ENCODE results near the gene TMIGD3. TPM values are rescaled to one million over a fixed set of nuclear protein-coding genes. Genes with fewer than 3 reads are reported as not detected.

The TMIGD3 gene
- total and polyA plus RNA-seq, 2 of the 4 experiments (the other 2 are of a cell fraction), result under 0.01 to 0.12 TPM

- Histone ChIP-seq H2AFZ (replicated peaks; ENCODE audit: low read length, poor library complexity) (no peak overlapping the region), H2BK20ac (ENCODE audit: low read depth, low read length) (no peak overlapping the region), H3K9me1 (ENCODE audit: insufficient read depth, low read length) (no peaks in the 10 kb centered on the region), H3K36me3 (ENCODE audit: control insufficient read depth, insufficient read depth, low read length) (no peaks in the 10 kb centered on the region), H2BK15ac (ENCODE audit: low read depth, low read length) (no peak overlapping the region), H3K27me3 (ENCODE audit: control insufficient read depth, insufficient read depth, low read length) (peaks cover 12% of the 10 kb centered on the region), H2BK5ac (ENCODE audit: low read depth, low read length, poor library complexity, severe bottlenecking) (no peak overlapping the region), H3K4me2 (ENCODE audit: low read depth, low read length) (no peak overlapping the region), H3K18ac (ENCODE audit: low read depth, low read length) (no peak overlapping the region), H3K9ac (ENCODE audit: low read depth, low read length) (no peak overlapping the region), H3K14ac (replicated peaks; ENCODE audit: low read depth, low read length) (no peak overlapping the region), H4K5ac (ENCODE audit: low read depth, low read length) (no peak overlapping the region), H2AK5ac (ENCODE audit: low read depth, low read length) (no peak overlapping the region), H4K20me1 (ENCODE audit: insufficient read depth, low read length) (no peaks in the 10 kb centered on the region), H4K8ac (ENCODE audit: low read depth in 2 of 2, low read length in 2 of 2) (no peak overlapping the region), H3K56ac (ENCODE audit: extremely low read depth, insufficient read depth, low read length) (no peak overlapping the region), H3K9me3 (ENCODE audit: control insufficient read depth, insufficient read depth, low read length) (no peaks in the 10 kb centered on the region), H2BK120ac (ENCODE audit: low read depth, low read length) (no peak overlapping the region), H3K27ac (ENCODE audit: insufficient read depth, low read length) (no peak overlapping the region), H2AK9ac (replicated peaks; ENCODE audit: low read depth, low read length, poor library complexity) (no peak overlapping the region), H3K4me3 (ENCODE audit: insufficient read depth, low read depth, low read length) (no peak overlapping the region), H4K91ac (ENCODE audit: insufficient read depth, low read depth, low read length) (no peak overlapping the region), H3K4ac (ENCODE audit: low read depth, low read length) (no peak overlapping the region), H3K4me1 (ENCODE audit: control insufficient read depth, insufficient read depth, low read length) (no peaks in the 10 kb centered on the region), H3K79me1 (ENCODE audit: low read depth in 1 of 2, low read length in 2 of 2) (no peaks in the 10 kb centered on the region), H3K23ac (ENCODE audit: low read depth, low read length) (no peak overlapping the region)
- intact Hi-C loops (cut with micrococcal nuclease), result no loop called here
- ChIA-PET POLR2A (ENCODE audit: unreplicated experiment) (no interaction called here), CTCF (interaction anchor here (0.5 to 1.3 kb wide), 2 partner anchors 25 to 396 kb away, joined by 3 read pairs; no protein-coding TSS in a partner anchor)
- no peak for TF ChIP-seq ELK1 (IDR thresholded peaks at IDR 0.05; ENCODE audit: borderline replicate concordance, low read depth, low read length)
- no peak for TF ChIP-seq CTCF (conservative IDR thresholded peaks at IDR 0.05; ENCODE audit: low read depth, low read length)
- no peak for TF ChIP-seq MAFK (IDR thresholded peaks at IDR 0.05; ENCODE audit: low read depth, low read length)
- TF ChIP-seq FOS (IDR thresholded peaks at IDR 0.05; ENCODE audit: low read depth, low read length), result no peak
- no peak for TF ChIP-seq CEBPB (IDR thresholded peaks at IDR 0.05; ENCODE audit: low read depth, low read length)
- no peak for TF ChIP-seq CHD1 (IDR thresholded peaks at IDR 0.05; ENCODE audit: low read depth, low read length)
- TF ChIP-seq BHLHE40 (IDR thresholded peaks at IDR 0.05; ENCODE audit: low read depth, low read length), result no peak
- TF ChIP-seq NFE2L2 (IDR thresholded peaks at IDR 0.05; ENCODE audit: low read depth, low read length), result no peak
- TF ChIP-seq RAD21 (IDR thresholded peaks at IDR 0.05; ENCODE audit: low read length), result no peak
- no peak for TF ChIP-seq RCOR1 (IDR thresholded peaks at IDR 0.05; ENCODE audit: insufficient replicate concordance, low read length)
- TF ChIP-seq RFX5 (IDR thresholded peaks at IDR 0.05; ENCODE audit: low read depth, low read length), result no peak
- no peak for TF ChIP-seq MAZ (IDR thresholded peaks at IDR 0.05; ENCODE audit: borderline replicate concordance, low read depth, low read length)
- TF ChIP-seq SMC3 (IDR thresholded peaks at IDR 0.05; ENCODE audit: low read depth, low read length), result no peak
- no peak for TF ChIP-seq USF2 (IDR thresholded peaks at IDR 0.05; ENCODE audit: low read depth, low read length)
- no peak for TF ChIP-seq MXI1 (IDR thresholded peaks at IDR 0.05; ENCODE audit: borderline replicate concordance, low read depth, low read length)
- no peak for TF ChIP-seq POLR2A (IDR thresholded peaks at IDR 0.05; ENCODE audit: low read depth, low read length)
- WGBS, 2 experiments (ENCODE audit: extremely low coverage in 2 of 2, insufficient read length in 1 of 2), result 40% methylated on average over 1 of the region's 4 CpGs; no CpG with 5 or more reads in 1 of the 2 experiments
- ATAC-seq (ENCODE audit: low read depth) (no peak), DNase-seq (no peak)
- BruUV-seq (replicated peaks), result no TSS peak
- dilution Hi-C loops (cut with HindIII; ENCODE audit: low sequenced_read_pairs, unreplicated experiment), result no loop called here
- in situ Hi-C loops (cut with MboI; ENCODE audit: low sequenced_read_pairs), result loop anchor here (25.0 kb wide), 1 partner anchor 872 kb away; no protein-coding TSS in a partner anchor
Measured at GRCh38 chr1:111490220-111490619, 13.2 kb downstream of the TMIGD3 start.
